ENCODE results near the gene EFCAB13.
"Not testable (repeated sequence)": the region's sequence is repeated elsewhere in the genome, so short reads cannot be mapped to it uniquely, and the experiment has no call there.

Gene EFCAB13

GRCh38 chr17:47332287-47332686 lies 8.5 kb downstream of the EFCAB13 start:
- DNase-seq = no peak

- DNase-seq = no peak
Observed at GRCh38 chr17:47335101-47335936, 11.6 kb downstream of the EFCAB13 start.

GRCh38 chr17:47338026-47338425 lies 14.3 kb downstream of the EFCAB13 start:
- DNase-seq = no peak

GRCh38 chr17:47352848-47353247 lies 29.1 kb downstream of the EFCAB13 start:
- no peak for DNase-seq

- no peak for DNase-seq
Observed at GRCh38 chr17:47358652-47359051, 34.9 kb downstream of the EFCAB13 start.

- no peak for DNase-seq
Observed at GRCh38 chr17:47363171-47363570, 39.4 kb downstream of the EFCAB13 start.

- no peak for DNase-seq
Observed at GRCh38 chr17:47367257-47367656, 43.5 kb downstream of the EFCAB13 start.

GRCh38 chr17:47368262-47368661 lies 44.5 kb downstream of the EFCAB13 start:
- DNase-seq = no peak

GRCh38 chr17:47370899-47371298 lies 47.1 kb downstream of the EFCAB13 start:
- DNase-seq = not testable (repeated sequence)

GRCh38 chr17:47373002-47373401 lies 49.2 kb downstream of the EFCAB13 start:
- DNase-seq = no peak

GRCh38 chr17:47376247-47376646 lies 52.5 kb downstream of the EFCAB13 start:
- no peak for DNase-seq

GRCh38 chr17:47388825-47389224 lies 65.1 kb downstream of the EFCAB13 start:
- DNase-seq = no peak

- DNase-seq = not testable (repeated sequence)
Observed at GRCh38 chr17:47397532-47398128, 73.9 kb downstream of the EFCAB13 start.

- DNase-seq = no peak
Observed at GRCh38 chr17:47400333-47400732, 76.6 kb downstream of the EFCAB13 start.

- no peak for DNase-seq
Observed at GRCh38 chr17:47401100-47401499, 77.3 kb downstream of the EFCAB13 start.

- DNase-seq = no peak
Observed at GRCh38 chr17:47404006-47404405, 80.3 kb downstream of the EFCAB13 start.

GRCh38 chr17:47404875-47405274 lies 81.1 kb downstream of the EFCAB13 start:
- DNase-seq = no peak

GRCh38 chr17:47413872-47414271 lies 90.1 kb downstream of the EFCAB13 start:
- no peak for DNase-seq

- DNase-seq = no peak
Observed at GRCh38 chr17:47414612-47415011, 90.9 kb downstream of the EFCAB13 start.

- no peak for DNase-seq
Observed at GRCh38 chr17:47423406-47424295, 99.9 kb downstream of the EFCAB13 start.

- not testable (repeated sequence) for DNase-seq
Observed at GRCh38 chr17:47425233-47425632, 101.5 kb downstream of the EFCAB13 start.

GRCh38 chr17:47425887-47426635 lies 102.3 kb downstream of the EFCAB13 start:
- not testable (repeated sequence) for DNase-seq

- no peak for DNase-seq
Observed at GRCh38 chr17:47427985-47428384, 104.2 kb downstream of the EFCAB13 start.

Measured in NK-92 treated with Interleukin-12 subunit alpha and Interleukin-12 subunit beta, amount 100 ng/mL, for 24 hours (cell line).